DMS79 treated with DMSO at 0.1 percent for 48 hours (cell line): ENCODE measurements around the gene MDH1.

Source experiments
- DNase-seq: peaks from one replicate; lab custom pipeline; 2025; lab: John Stamatoyannopoulos, UW

Gene MDH1

DNA sequence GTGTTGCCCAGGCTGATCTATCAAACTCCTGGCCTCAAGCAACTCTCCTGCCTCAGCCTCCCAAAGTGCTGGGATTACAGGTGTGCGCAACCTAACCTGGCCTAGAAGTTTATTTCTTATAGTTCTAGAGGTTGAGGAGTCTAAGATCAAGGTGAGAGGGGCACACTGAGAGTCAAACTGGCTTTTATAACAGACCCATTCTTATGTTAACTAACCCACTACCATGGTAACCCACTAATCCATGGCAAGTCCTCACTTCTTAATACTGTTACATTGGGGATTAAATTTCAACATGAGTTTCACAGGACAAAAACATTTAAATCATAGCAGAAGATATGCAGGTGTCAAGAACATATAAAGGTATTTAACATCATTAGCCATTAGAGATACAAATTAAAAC lies 50.6 kb downstream of the MDH1 start:
- DNase-seq = no peak

DNA sequence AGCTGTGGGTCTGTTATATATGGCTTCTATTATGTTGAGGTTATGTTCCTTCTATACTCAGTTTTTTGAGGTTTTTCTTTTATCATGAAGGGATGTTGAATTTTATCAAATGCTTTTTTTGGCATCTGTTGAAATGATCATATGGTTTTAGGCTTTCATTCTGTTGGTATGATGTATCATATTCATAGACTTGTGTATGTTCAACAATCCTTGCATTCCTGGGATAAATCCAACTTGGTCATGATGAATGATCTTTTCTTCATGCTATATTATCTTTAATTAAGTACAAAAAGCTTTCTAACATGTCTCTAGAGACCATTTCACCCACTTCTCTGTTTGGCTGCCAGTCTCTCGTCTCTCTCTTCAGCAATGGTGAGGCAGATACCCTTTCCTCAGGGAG lies 54.2 kb downstream of the MDH1 start:
- no peak for DNase-seq

DNA sequence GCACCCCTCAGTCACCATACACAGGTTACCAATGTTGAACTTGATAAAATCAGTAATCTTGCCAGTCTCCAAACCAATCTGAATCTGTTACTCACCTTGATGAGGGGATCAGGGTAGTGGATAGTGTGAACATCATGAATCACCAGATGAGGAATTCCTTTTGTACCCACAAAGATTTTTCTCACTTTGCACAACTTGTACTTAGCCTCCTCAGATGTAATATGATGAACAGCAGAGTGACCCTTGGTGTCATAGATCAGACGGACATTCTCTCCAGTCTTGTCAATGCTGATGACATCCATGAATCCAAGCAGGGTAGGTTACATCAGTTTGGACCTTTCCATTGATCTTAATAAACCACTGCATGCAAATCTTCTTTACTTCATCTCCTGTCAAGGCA lies 54.7 kb downstream of the MDH1 start:
- no peak for DNase-seq

DNA sequence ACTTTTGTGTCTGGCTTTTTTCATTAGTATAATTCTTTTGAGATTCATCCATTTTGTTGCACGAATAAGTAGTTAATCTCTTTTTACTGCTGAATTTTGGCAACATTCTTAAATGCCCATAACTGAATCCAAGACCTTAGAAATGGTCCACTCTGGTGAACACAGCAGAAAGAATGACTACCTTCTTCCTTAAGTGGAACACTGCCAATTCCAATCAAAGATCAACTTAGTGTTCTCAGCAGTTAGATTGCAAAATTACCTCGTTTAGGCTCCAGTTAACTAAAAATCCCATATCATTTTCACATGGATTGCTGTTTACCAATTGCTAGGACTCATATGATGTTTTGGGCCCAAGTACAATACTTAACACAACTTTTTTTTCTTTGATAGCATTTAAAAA lies 59.9 kb downstream of the MDH1 start:
- DNase-seq = no peak

DNA sequence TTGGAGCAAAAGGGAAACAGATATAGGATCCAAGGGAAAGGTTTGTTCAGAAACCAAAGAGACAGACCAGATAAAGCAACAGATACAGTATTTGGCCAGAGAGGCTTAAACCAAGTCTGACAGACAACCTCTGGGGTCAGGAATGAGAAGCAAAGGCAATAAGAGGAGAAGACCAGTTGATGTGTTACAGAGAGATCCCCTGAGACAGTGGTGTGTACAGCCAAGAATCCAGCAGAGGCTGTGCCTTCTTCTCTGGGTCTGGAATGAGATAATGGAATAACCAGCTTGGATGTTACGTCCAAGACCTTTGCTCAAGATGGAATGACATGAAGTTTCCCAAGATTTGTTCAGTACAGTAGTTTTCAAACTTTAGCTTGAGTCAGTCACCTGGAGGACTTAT lies 61.1 kb downstream of the MDH1 start:
- no peak for DNase-seq

DNA sequence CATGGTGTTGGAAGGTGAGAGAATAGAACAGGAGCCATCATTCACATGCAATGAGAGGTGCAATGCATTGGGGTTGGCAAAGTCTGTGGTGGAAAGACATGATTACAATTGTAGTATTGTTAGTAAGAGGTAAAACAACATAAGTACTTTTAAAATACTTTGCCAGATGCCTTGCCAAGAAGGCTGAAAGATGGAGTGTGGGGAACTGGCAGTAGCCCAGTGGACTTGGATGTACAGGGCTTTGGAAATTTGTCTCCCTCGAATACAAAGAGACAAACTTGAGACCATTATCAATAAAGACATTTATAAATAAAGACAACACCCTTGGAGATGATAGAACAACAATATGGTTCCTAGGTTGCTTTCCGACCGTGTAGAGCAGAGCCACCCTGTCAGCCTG lies 62.0 kb downstream of the MDH1 start:
- DNase-seq = no peak

DNA sequence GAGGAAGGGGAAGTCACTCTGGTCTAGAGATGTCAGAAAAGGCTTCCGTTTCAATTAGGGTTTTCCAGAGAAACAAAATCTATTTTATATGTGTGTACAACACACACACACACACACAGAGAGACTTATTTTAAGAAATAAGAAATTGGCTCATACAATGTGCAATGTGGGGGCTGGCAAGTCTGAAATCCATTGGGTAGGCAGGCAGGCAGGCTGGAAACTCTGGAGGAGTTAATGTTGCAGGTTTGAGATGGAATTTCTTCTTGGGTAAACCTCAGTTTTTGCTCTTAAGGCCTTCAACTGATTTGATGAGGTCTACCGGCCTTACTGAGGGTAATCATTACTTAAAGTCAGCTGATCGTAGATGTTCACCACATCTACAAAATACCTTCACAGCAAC lies 62.6 kb downstream of the MDH1 start:
- DNase-seq = no peak

DNA sequence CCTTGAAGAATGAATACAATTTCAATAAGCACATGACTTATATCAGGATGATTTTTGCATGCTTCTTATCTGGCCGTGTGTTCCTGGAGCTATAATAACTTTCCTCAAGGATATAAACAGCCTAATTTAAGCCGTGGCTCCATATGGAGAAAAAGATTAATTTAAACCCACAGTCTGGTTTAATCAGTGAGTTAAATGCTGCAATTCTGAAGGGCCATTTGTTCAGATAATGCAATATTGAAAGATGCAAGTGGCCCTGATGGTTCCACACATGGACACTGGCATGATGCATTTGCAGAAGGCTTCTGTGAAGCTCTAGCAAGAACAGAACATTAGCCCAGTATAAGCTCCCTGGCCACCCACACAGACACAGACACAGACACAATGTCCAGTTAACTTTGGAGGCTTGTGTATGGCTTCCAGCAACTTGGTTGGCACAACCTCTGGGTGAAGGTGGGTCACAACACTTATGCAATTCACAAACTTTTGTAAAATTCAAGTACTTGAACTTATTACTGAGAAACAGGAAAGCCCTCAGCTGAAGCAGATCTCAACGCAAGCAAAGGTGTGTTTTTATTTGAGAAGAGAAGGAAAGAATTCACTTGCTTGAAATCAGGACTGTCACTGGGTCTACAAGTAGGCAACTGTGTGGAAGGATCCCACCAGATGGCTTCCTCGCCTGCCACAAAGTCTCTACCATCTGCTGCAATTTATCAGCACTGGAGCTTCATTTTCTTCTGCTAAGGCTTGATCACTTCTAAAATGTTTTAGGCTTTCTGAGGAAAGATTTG lies 63.3 kb downstream of the MDH1 start:
- no peak for DNase-seq

DNA sequence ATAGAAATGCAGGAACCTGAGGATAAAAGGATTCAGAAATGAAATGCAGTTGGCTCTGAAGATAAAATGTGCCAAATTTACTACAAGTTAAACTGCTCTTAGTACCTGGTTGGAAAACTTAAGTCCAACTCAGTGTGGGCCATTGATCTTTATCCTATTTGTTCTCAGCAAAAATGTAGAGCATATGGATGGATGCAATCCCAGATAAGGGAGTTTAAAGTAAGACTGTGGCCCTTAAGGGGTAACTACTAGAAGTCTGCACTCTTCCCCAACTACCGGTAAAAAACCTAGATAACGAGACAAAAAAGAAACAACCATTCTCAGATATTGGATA lies 63.9 kb downstream of the MDH1 start:
- DNase-seq = no peak

DNA sequence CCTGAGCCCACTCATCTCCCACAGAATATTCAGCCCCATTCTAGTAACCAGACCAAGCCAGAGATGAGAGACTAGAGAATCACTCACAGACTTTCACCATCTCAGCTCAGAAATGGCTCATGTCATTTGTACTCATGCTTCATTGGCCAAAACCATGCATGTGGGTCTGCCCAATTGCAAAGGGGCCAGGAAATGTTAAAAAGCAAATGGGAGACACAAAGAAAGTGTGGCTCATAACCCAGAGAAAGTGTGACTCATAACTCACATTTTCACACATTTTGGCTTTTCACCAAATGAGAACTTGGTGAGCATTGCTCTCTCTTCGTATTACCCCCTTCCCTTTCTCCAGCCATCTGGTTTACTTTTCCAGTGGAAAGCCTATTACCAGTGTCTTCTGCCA lies 66.2 kb downstream of the MDH1 start:
- no peak for DNase-seq
